ENCODE data around the gene DNMT3A.

DNMT3A gene

GRCh38 chr2:25330937-25331336 lies 10.8 kb downstream of the DNMT3A start:
- POLR2A ChIA-PET: no interaction called here
- TF ChIP-seq, protein P1, sequence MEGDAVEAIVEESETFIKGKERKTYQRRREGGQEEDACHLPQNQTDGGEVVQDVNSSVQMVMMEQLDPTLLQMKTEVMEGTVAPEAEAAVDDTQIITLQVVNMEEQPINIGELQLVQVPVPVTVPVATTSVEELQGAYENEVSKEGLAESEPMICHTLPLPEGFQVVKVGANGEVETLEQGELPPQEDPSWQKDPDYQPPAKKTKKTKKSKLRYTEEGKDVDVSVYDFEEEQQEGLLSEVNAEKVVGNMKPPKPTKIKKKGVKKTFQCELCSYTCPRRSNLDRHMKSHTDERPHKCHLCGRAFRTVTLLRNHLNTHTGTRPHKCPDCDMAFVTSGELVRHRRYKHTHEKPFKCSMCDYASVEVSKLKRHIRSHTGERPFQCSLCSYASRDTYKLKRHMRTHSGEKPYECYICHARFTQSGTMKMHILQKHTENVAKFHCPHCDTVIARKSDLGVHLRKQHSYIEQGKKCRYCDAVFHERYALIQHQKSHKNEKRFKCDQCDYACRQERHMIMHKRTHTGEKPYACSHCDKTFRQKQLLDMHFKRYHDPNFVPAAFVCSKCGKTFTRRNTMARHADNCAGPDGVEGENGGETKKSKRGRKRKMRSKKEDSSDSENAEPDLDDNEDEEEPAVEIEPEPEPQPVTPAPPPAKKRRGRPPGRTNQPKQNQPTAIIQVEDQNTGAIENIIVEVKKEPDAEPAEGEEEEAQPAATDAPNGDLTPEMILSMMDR (IDR thresholded peaks at IDR 0.05; ENCODE audit: insufficient read depth, low read length, missing control alignments): no peak
- no peak overlapping the region for H3K4me3 ChIP-seq (ENCODE audit: low read depth, low read length)
- no peak for DNase-seq (ENCODE audit: low read depth, low spot score)
- CTCF ChIA-PET: interaction anchor here (1.4 kb wide), 1 partner anchor 31 kb away, joined by 4 read pairs; no protein-coding TSS in a partner anchor

DNA sequence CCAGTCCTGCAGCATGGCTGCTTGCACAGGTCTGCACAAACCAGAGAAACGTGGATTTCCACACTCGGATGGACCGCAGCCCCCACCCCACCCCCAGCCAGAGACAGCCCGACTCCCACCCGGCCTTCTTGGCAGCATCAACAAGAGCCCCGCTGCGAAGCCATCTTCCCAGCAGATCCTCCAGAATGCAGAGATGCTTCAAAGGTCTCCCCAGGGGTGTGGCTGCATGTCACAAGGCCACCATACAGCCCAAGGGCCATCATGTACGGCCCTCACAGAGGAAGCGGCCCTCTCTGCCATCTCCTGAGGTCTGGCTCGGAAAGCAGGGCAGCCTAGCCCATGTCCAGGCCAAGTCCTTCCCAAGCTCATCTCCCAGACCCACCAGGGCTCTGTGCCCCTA lies 11.5 kb downstream of the DNMT3A start:
- TF ChIP-seq, protein P1 (IDR thresholded peaks at IDR 0.05; ENCODE audit: insufficient read depth, low read length, missing control alignments): no peak
- CTCF ChIA-PET: interaction anchor here (1.4 kb wide), 1 partner anchor 32 kb away, joined by 4 read pairs; no protein-coding TSS in a partner anchor
- POLR2A ChIA-PET: no interaction called here
- DNase-seq (ENCODE audit: low read depth, low spot score): no peak
- H3K4me3 ChIP-seq (ENCODE audit: low read depth, low read length): no peak overlapping the region

DNA sequence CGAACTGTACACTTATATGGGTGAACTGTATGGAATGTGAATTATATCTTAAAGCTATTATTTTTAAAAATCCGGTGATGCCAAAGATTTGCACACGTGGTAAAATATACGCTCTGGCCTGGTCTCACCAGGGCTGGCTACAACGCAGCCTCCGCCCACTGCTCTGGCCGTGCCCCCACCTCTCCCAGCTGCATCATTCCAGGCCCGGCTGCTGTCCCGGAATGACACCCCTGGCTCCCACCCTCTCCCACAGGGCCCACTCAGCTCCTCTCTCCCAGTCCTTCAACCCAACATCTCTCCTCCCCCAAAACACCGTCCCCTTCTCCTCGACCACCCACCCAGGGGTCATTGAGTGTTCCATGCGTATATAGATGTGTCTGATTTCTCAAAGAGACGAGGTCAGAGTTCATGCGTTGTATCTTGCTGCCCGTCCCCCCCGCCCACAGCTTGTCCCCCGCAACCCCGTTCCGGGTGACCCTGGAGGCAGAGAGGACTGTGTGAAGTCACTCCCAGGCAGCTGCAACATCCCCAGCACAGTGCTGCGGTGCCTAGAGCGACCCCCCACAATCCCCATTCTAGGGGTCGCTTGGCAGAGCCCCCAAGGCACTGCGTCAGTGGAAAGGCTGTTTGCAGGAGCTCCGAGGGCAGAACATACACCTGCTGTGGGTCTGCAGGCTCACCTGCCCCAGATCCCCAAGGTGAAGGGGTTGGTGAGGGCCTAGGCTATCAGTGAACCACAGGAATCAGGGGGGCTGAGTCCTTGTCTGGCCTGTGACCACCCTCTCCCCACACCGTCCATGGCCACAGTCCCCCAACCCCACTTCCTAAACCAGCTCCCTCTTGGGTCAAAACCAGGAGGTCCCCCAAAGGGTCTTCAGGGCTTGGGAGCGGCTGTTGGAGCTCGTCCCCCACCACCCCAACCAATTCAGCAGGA lies 13.3 kb downstream of the DNMT3A start:
- TF ChIP-seq, protein P1 (IDR thresholded peaks at IDR 0.05; ENCODE audit: insufficient read depth, low read length, missing control alignments): no peak
- CTCF ChIA-PET: interaction anchor here (0.7 to 3.0 kb wide), 3 partner anchors 9 to 70 kb away, joined by 3 to 7 read pairs (median 4); partner anchors contain the start of gene DNMT3A
- DNase-seq (ENCODE audit: low read depth, low spot score): no peak

GRCh38 chr2:25326326-25327013 lies 15.3 kb downstream of the DNMT3A start:
- ChIA-PET POLR2A (no interaction called here), CTCF (interaction anchor here (0.6 to 3.0 kb wide), 6 partner anchors 11 to 51 kb away, joined by 3 to 12 read pairs (median 5); partner anchors contain the start of gene DNMT3A)
- no peak for DNase-seq (ENCODE audit: low read depth, low spot score)
- TF ChIP-seq, protein P1 (IDR thresholded peaks at IDR 0.05; ENCODE audit: insufficient read depth, low read length, missing control alignments): no peak
- no peak overlapping the region for H3K4me3 ChIP-seq (ENCODE audit: low read depth, low read length)

More for the DNA sequence above, 13.3 kb downstream of the DNMT3A start:
- H3K4me3 ChIP-seq (ENCODE audit: low read depth, low read length): no peak overlapping the region
- POLR2A ChIA-PET: no interaction called here

- no peak for DNase-seq (ENCODE audit: low read depth, low spot score)
- ChIA-PET CTCF (interaction anchor here (1.0 to 2.3 kb wide), 5 partner anchors 10 to 339 kb away, joined by 3 to 14 read pairs (median 3); no protein-coding TSS in a partner anchor), POLR2A (no interaction called here)
- TF ChIP-seq, protein P1 (IDR thresholded peaks at IDR 0.05; ENCODE audit: insufficient read depth, low read length, missing control alignments): no peak
- no peak overlapping the region for H3K4me3 ChIP-seq (ENCODE audit: low read depth, low read length)
Observed at GRCh38 chr2:25324905-25325592, 16.7 kb downstream of the DNMT3A start.
